SH-SY5Y (cell line): Measurements from ENCODE around the gene RYR3.

Experiments
- GATA2 ChIP-seq: IDR thresholded peaks from 2 replicates; pipeline ENCODE4 v1.6.1; 2011; ENCODE audit warnings: mild to moderate bottlenecking, low read depth, low read length
- GATA3 ChIP-seq: IDR thresholded peaks from 2 replicates; pipeline ENCODE4 v1.6.1; 2011; ENCODE audit warnings: low read depth, mild to moderate bottlenecking, low read length, moderate library complexity

DNA sequence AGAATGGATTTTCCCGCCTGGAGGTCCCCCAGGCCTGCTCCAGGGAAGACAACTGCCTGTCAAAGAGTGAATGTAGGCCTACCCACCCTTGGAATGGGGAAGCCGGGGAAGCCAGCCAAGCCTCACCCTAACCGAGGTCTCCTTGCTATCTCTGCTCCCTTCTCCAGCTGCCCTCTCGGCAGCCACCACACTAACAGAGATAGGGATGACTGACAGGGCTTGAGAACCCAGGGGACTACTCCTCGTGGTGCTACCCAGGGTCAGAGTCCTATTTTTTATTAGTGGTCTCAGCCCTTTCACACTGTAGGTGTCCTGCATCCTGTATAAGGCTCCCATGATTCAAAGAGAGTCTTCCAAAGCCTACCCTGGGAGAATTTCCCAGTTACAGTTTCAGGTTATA lies 496.9 kb downstream of the RYR3 start:
- TF ChIP-seq GATA2 (no peak), GATA3 (no peak)
